ENCODE data around the gene ARHGAP21. TPM values are rescaled to one million over a fixed set of nuclear protein-coding genes. Genes with fewer than 3 reads are reported as not detected.

ARHGAP21 gene
- total and polyA plus RNA-seq, 3 donors from 2014 or later, result 44.3 to 69.2 (median 66.9) TPM

- no peaks in the 10 kb centered on the region for H3K27me3 ChIP-seq
- H3K27ac ChIP-seq, result no peak overlapping the region
- peak in 2 of 3 experiments; percentile 49 to 68 for TF ChIP-seq CTCF (IDR thresholded peaks at IDR 0.05)
- TF ChIP-seq POLR2A (IDR thresholded peaks at IDR 0.05), result no peak
- no peaks in the 10 kb centered on the region for H3K4me1 ChIP-seq
- intact Hi-C loops (cut with DNase I; ENCODE audit: low total_unique reads), result no loop called here
- peak; percentile 65 for DNase-seq
- H3K36me3 ChIP-seq (ENCODE audit: low read depth, missing control alignments), result no peaks in the 10 kb centered on the region
- H3K9me3 ChIP-seq, result no peaks in the 10 kb centered on the region
- 58 to 61% methylated on average over 7 of the region's 7 CpGs for WGBS, 2 donors
- no peak overlapping the region for H3K4me3 ChIP-seq
These were observed 105.8 kb downstream of the ARHGAP21 start for GRCh38 chr10:24617771-24618396.

DNA sequence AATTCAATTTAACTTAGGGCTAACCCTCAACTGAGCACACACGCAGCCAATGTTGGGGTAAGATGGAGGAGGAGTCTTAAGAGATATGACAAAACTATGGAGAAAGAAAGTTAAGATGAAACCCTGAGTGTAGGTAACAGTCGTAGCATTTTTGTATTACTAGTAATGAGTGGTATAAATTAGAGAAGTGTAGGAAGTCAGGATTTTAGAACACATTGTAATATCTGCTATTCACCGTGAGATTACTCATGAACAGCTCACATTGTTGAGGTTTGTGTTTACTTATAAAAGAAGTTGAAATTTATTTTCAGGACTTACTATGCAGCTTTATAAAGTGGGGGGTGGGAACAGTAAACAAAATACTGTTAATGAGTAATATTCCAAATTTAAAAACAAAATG lies 107.2 kb downstream of the ARHGAP21 start:
- WGBS, 2 donors, result 70 to 87% methylated on average over 3 of the region's 3 CpGs
- no peaks in the 10 kb centered on the region for H3K9me3 ChIP-seq
- H3K4me3 ChIP-seq, result no peak overlapping the region
- DNase-seq, result no peak
- H3K36me3 ChIP-seq (ENCODE audit: low read depth, missing control alignments), result no peaks in the 10 kb centered on the region
- H3K27me3 ChIP-seq, result no peaks in the 10 kb centered on the region
- no peaks in the 10 kb centered on the region for H3K4me1 ChIP-seq
- TF ChIP-seq CTCF (IDR thresholded peaks at IDR 0.05), result no peak
- TF ChIP-seq POLR2A (IDR thresholded peaks at IDR 0.05), result no peak
- no peak overlapping the region for H3K27ac ChIP-seq
- intact Hi-C loops (cut with DNase I; ENCODE audit: low total_unique reads), result no loop called here

DNA sequence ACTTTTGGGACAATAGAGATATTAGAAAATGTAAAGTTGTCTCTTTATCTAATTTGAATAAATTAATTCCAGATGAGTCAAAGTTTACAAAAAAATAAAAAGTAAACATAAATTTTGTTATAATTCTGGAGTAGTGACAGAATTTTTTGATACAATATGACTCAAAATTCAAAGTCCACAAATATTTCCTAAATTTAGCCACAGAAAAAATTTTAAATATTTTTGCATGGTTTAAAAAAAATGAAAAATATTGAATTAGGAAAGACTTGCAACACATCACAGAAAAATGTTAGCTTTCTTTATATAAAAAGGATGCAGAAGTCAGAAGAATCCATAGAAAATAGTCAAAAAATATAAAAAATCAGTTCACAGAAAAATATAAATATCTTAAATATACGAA lies 117.7 kb downstream of the ARHGAP21 start:
- WGBS, 2 donors, result 91 to 93% methylated on average over 1 of the region's 1 CpG
- Histone ChIP-seq H3K36me3 (ENCODE audit: low read depth, missing control alignments) (no peaks in the 10 kb centered on the region), H3K4me1 (no peaks in the 10 kb centered on the region), H3K4me3 (no peak overlapping the region), H3K27ac (no peak overlapping the region), H3K9me3 (no peaks in the 10 kb centered on the region), H3K27me3 (no peaks in the 10 kb centered on the region)
- intact Hi-C loops (cut with DNase I; ENCODE audit: low total_unique reads), result no loop called here
- DNase-seq, result no peak
- TF ChIP-seq CTCF (IDR thresholded peaks at IDR 0.05) (no peak), POLR2A (IDR thresholded peaks at IDR 0.05) (no peak)

DNA sequence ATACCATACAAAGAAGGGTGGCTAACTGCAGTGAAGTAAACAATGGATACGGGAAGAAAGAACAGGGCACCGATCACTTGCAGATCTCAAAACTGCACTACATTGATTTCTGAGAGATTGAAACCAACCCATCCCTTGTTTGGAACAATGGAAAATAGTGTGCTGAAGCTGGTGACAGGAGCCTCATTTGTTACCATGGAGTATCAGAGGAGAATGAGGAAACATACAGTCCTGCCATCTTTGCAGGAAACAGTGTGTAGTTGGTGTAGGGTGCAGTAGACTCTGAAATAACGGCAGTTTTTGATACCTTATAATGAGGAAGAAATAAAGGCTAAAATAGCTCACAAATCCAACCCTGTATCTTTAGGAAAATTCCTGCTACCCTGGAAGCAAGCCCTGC lies 118.5 kb downstream of the ARHGAP21 start:
- Histone ChIP-seq H3K27me3 (no peaks in the 10 kb centered on the region), H3K4me3 (no peak overlapping the region), H3K9me3 (no peaks in the 10 kb centered on the region), H3K27ac (no peak overlapping the region), H3K4me1 (no peaks in the 10 kb centered on the region), H3K36me3 (ENCODE audit: low read depth, missing control alignments) (no peaks in the 10 kb centered on the region)
- WGBS, 2 donors, result 80 to 87% methylated on average over 3 of the region's 3 CpGs
- DNase-seq, result no peak
- intact Hi-C loops (cut with DNase I; ENCODE audit: low total_unique reads), result no loop called here
- TF ChIP-seq POLR2A (IDR thresholded peaks at IDR 0.05) (no peak), CTCF (IDR thresholded peaks at IDR 0.05) (no peak)

- Histone ChIP-seq H3K4me3 (no peak overlapping the region), H3K9me3 (no peaks in the 10 kb centered on the region), H3K36me3 (ENCODE audit: low read depth, missing control alignments) (no peaks in the 10 kb centered on the region), H3K4me1 (no peaks in the 10 kb centered on the region), H3K27ac (no peak overlapping the region), H3K27me3 (no peaks in the 10 kb centered on the region)
- WGBS, 2 donors, result 80 to 88% methylated on average over 2 of the region's 2 CpGs
- intact Hi-C loops (cut with DNase I; ENCODE audit: low total_unique reads), result no loop called here
- DNase-seq, result no peak
- no peak for TF ChIP-seq CTCF (IDR thresholded peaks at IDR 0.05)
- no peak for TF ChIP-seq POLR2A (IDR thresholded peaks at IDR 0.05)
These were observed 120.4 kb downstream of the ARHGAP21 start for GRCh38 chr10:24603333-24603732.

All from testis (tissue), 3 donors.